Activated CD8-positive, alpha-beta memory T cell treated with anti-CD3 and anti-CD28 coated beads, Interleukin-2, amount 50 U/mL, for 1 hour (primary cell): Measurements from ENCODE around the gene CRACDL.
"Not testable (repeated sequence)": the region's sequence is repeated elsewhere in the genome, so short reads cannot be mapped to it uniquely, and the experiment has no call there.

ENCODE experiments used
- DNase-seq: peaks from one replicate; pipeline ENCODE4 v3.0.0-alpha.2; 2020; ENCODE audit errors: extremely low read depth

Gene CRACDL

DNA sequence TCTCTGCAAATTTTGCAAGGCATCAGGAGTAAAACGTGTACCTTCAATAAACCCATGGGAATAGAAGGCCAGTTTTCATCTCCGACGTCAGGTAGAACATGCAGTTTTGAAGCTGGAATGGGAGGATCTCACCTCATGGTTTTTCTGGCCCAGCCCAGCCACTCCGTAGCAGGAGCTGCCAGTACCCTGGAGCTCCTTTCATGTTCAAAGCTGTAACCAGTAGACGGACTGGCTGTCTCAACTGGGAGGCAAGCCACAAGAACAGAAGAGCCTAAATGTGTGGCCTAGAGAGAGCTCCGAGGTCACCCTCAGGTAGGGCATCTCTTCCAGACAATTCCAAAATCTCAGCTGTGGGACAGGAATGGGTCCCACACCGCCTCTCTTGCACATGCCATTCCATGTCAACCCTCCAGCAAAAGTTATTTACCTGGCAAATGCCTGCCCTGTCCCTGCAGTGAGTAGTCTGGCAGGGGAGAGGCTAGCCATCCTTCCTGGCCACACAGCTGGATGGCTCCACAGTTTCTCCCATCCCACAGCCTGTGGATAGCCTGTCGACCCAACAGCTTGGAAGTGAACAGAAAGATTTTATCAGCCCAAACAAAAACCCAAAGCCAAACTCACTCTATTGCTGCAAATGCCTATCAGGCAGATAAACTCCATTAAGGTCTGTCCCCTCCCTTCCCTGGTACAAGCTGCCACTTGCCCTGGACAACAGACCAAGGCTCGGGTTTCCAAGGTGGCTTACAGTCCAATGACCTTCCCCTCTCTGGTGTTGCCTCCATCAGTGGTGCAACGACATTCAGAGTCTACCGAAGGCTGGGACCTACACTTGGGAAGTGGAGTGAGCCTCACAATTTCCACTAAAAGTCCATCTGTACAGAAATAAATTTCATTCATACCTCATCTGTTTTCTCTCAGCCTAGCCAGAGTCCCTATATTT lies 27.8 kb downstream of the CRACDL start:
- DNase-seq, result no peak

GRCh38 chr2:98907385-98907784 lies 28.6 kb downstream of the CRACDL start:
- DNase-seq, result no peak

GRCh38 chr2:98903767-98904485 lies 32.1 kb downstream of the CRACDL start:
- no peak for DNase-seq

DNA sequence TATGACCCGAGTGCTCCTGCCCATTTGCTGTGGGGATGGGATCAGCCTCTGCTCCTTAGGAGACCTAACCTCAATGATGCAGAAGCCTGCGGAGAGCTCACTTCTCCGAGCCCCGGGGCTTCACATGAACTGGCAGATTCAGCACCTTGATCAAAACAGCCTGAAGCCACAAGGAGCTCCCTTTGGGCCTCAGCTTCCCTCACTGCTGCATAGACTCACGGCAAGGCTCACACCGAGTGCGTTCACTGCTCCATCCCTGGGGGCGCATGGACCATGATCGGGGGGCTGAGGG lies 33.0 kb downstream of the CRACDL start:
- DNase-seq, result no peak

DNA sequence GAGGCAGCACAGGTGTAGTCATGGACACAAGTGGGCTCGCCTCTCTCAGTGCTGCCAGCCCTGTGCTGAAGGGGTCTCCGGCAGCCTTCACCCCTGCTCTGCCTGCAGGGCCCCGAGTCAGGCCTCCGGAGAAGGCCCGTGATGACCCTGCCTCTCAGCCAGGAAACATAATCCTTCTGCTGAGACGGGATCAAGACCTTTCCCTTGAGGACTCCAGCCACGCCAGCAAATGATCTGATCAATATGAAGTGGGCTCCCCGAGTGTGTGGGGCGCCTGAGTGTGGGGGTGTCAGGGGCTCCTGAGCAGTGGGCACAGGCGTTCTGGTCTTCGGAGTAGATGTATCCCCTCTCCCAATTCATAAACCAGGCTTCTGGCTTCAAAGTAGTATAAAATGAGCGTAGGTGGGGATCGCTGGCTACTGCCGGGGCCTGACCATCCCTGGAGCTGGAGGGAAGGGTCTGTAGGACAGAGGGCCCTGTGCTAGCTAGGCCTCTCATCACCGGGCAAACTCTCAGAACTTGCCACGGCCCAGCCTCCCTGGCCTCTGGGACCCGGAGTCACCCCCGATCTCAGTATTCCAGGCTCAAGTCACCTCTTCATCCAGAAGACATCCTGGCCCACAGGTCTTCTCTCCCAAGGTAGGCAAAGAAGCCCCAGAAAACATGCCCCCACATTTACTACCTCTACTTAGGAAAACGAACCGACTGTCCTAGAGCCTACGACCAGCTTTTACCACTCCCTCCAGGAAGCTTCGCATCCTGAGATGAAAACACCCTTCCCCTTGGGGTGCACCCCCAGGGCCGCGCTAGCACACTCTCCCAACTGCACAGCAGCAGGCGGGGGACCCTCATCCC lies 33.6 kb downstream of the CRACDL start:
- no peak for DNase-seq

DNA sequence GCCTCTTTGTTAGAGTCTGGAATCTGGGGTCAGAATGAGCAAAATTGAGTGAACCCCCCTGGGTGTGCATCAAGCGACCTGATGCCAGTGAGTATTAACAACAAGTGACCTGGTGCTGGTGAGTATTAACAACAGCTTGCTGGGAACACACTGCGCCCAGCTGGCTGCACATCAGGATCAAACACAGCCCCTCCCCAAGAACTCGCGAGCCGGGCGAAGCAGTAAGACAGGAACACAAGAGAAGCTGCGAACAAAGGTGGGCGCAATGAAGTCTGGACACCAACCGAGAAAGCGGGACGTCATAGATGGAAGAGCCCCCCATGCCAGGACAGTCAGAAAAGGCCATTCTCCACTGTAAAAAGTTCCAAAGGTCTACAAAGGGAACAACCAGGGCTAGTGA lies 34.3 kb downstream of the CRACDL start:
- no peak for DNase-seq

DNA sequence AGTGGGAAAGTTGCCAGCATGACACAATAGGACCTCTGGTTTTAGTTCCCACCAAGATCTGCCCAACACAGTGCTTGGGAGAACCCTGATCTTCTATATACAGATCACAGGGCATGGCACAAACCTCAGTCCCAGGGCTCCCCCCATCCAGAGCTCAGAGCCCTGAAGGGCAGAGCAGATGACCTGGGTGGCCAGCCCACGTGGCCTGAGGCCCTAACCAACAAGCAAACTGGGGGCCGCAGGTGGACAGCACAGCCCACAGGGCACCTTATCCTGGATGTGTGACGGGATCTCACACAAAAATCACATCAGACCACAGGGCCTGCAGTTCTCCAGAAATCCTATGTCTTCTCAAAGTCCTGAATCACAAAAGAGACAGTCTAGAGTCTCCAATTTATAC lies 34.7 kb downstream of the CRACDL start:
- DNase-seq, result no peak

- no peak for DNase-seq
These were observed 35.3 kb downstream of the CRACDL start for GRCh38 chr2:98900721-98901120.

DNA sequence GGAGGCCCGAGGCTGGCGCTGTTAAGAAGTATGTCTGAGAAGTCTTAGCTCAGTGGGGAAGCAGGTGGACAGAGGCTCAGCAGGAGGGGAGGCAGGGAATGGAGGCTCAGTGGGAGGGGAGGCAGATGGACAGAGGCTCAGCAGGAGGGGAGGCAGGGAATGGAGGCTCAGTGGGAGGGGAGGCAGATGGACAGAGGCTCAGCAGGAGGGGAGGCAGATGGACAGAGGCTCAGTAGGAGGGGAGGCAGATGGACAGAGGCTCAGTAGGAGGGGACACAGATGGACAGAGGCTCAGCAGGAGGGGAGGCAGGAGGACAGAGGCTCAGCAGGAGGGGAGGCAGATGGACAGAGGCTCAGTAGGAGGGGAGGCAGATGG lies 36.3 kb downstream of the CRACDL start:
- DNase-seq, result not testable (repeated sequence)

DNA sequence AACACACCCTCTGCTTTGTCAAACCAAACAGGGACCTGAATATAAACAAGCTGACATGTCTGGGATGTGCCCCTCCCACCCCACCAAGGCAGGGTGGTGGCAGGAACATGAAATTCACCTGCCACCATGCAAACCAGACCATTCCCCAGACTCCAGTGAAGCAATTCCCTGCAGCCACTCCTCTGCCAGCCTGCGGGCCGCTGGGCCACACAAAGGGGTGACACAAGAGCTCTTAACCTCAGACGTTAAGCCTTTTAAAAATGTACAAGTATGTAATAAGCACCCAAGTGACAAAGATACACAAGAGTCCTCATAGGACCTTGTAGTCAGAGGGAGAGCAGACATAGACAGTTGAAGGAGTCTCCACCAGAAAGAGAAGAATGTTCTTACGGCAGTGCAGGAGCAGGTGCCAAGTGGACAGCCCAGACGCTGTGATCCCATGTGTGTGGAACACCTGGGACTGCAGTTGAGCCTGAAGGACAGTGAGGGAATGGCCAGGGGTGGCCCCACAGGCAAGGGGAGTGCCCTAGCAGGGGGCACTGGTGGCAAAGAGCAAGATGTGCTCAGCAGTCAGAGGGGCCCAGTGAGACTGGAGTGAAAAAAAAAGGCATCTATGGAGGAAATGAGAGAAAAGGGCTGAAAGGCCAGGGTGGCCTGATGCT lies 36.9 kb downstream of the CRACDL start:
- DNase-seq, result no peak

GRCh38 chr2:98898423-98898841 lies 37.6 kb downstream of the CRACDL start:
- DNase-seq, result no peak

DNA sequence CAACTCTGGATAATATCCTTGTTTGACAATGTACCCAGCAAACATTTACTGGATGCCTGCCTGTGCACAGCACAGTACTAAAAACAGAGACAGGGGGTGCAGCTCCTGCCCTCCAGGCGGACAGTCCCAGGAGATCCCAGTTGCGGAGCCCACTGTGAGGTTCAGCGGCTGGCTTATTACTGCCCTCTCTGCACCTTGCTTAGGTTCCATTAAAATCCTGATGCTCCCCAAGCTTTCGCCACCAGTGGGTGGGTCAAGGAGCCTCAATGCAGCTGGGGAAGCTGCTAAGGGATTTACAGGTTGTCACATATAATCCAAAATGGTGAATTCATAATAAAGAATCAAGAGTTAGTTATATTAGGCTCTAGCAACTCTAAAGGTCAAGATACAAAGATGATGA lies 38.3 kb downstream of the CRACDL start:
- DNase-seq, result no peak

- no peak for DNase-seq
These were observed 39.1 kb downstream of the CRACDL start for GRCh38 chr2:98896944-98897343.

DNA sequence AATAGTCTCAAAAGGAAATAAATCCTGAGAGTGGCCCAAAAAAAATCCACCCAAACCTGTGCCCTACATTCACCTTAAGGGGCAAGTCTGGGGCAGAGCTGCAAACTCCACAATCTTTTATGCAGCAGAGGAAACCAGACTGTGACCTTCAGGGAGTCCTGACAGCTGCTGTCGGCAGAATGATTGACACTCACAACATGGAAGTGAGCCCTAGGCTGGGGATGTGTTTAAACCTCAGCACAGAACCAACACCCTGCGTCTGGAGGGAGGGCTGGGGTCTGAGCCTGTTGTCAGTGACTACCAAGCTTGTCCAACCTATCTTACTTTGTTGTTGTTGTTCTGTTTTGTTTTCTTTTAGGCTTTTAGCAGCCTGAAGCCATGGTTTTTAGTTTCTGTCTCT lies 39.6 kb downstream of the CRACDL start:
- DNase-seq, result no peak

DNA sequence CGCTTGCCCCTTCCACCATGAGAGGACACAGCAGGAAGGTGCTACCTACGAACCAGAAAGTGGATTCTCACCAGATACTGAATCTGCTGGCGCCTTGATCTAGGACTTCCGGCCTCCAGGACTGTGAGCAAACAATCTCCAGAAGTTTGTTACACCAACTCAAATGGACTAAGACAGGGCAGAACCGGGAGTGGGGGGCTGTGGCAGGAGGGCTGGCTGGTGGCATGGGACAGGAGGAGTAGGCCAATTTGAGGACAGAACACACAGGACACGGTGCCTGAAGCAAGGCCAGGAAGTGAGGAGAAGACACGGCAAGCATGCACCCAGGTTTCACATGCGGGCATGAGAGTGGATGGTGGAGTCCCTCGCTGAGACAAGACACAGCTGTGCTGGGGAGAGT lies 40.1 kb downstream of the CRACDL start:
- no peak for DNase-seq

DNA sequence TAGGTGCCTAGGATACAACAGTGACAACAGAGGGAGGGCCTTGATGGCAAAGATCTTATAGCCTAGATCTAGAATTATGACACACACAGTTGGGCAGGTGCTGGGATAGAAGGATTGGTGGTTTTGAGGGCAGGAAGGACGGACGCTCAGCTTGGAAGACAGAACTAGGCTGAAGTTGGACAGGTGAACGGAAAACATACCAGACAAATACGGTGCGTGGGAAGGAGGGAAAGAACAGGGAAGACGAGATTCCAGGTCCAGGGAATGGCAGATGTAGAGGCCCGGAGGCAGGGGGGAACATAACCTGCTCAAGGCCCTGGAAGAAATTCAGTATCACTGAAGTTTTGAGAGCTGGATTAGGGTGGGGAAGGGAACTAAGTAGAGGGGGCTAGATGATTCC lies 40.8 kb downstream of the CRACDL start:
- no peak for DNase-seq

DNA sequence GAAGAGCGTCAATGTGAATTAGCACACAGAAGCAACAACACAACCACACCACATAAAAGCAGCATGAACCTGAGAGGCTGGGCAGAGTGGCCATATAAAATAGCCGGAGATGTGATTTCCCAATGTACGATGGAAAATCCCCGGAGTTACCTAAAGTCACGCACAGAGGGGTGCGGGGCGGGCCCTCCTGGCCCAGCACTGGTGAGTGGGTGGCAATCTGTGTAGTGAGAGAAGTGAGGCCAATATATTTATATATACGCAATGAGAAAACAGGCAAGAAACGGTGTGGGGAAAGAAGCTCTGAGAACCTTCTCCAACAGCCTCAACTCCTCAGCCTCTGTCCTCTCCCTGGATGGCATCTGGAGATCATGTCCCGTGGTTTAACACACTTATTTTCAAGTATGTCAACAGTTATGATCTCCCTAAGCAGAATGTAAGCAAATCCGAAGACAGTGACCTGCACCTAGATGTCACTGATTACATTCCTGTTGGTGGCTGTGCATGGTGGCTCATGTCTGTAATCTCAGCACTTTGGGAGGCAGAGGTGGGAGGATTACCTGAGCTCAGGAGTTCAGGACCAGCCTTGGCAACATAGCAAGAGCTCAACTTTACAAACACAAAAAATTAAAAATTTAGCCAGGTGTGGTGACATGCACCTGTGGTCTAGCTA lies 41.6 kb downstream of the CRACDL start:
- no peak for DNase-seq

DNA sequence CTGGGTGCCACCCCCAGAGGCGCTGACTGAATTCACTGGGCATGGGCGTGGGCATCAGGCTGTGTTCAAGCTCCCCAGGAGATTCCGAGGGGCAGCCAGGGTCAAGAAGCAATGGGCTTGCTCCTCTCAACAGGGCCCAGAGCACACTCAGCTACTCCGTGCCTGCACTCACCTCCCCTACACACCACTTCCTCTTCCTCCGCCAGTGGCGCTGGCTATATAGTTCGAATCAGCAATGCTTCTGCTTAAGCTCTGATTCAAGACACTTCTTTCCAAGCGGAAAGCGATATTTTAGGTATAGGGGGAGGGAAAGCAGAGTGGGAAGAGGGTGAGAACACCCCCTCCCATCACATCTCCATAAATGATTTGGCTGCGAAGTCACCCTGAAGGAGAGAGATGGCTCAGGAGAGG lies 42.1 kb downstream of the CRACDL start:
- no peak for DNase-seq

- no peak for DNase-seq
These were observed 43.2 kb downstream of the CRACDL start for GRCh38 chr2:98892871-98893270.

DNA sequence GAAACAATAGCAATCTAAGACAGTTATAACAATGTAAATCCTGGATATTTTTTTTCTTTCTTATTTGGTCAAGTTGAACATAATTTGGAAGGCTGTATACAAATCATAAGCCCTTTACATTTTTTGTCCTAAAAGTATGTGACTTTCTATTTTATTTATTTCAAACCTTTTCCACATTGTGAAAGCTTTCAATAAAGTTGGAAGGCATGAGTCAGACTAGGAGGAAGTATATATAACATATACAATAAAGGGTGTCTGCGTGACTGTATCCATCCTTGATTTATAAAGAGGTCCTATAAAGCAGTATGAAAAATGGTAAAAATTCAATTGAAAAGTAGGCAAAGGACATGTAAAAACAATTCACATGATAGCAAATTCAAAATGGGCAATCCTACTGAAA lies 44.4 kb downstream of the CRACDL start:
- DNase-seq, result no peak

- DNase-seq, result no peak
These were observed 49.9 kb downstream of the CRACDL start for GRCh38 chr2:98886066-98886554.
